ENCODE data around the gene COMTD1.

GRCh38 chr10:75208181-75208580 is 27.6 kb downstream of the COMTD1 start:
- no peak for TF ChIP-seq POLR2A (IDR thresholded peaks at IDR 0.05)
- no peak for TF ChIP-seq CTCF (IDR thresholded peaks at IDR 0.05)

All from right lobe of liver (tissue), 4 donors.